Measurements from ENCODE around the gene KLRF1.

GRCh38 chr12:9829483-9829882 is 2.2 kb downstream of the KLRF1 start:
- TF ChIP-seq POLR2AphosphoS5 (IDR thresholded peaks at IDR 0.05; ENCODE audit: borderline replicate concordance, low read depth, low read length), result no peak
- no peak for TF ChIP-seq EZH2 (IDR thresholded peaks at IDR 0.05)
- no peak for TF ChIP-seq FOXP2 (optimal IDR thresholded peaks at IDR 0.05; ENCODE audit: control extremely low read depth, extremely low read length, insufficient read depth)
